ENCODE results near the gene C11orf91. TPM values are rescaled to one million over a fixed set of nuclear protein-coding genes. Genes with fewer than 3 reads are reported as not detected.

C11orf91 gene
- total RNA-seq, 1 experiment from 2014 or later: 1.3 TPM

- Histone ChIP-seq H3K4me1 (ENCODE audit: control insufficient read depth, insufficient read depth, low read length) (peaks cover 58% of the 10 kb centered on the region), H3K36me3 (ENCODE audit: control insufficient read depth, insufficient read depth, low read length) (no peaks in the 10 kb centered on the region), H3K4me3 (ENCODE audit: low read depth in 2 of 2, low read length in 2 of 2) (no peak overlapping the region), H3K27me3 (ENCODE audit: control insufficient read depth, insufficient read depth, low read length) (no peaks in the 10 kb centered on the region), H3K9me3 (ENCODE audit: control insufficient read depth, insufficient read depth, low read depth, low read length) (peaks cover 12% of the 10 kb centered on the region; the same call in 1 of the 2 replicates), H3K27ac (ENCODE audit: low read length) (peak overlapping the region; percentile 94)
- DNase-seq (ENCODE audit: low read depth, low spot score) (no peak), ATAC-seq (no peak)
- in situ Hi-C loops (cut with HindIII; ENCODE audit: low pct_unique_long_range_greater_than_20kb, low sequenced_read_pairs) (no loop called here), intact Hi-C loops (cut with micrococcal nuclease; ENCODE audit: unreplicated experiment) (loop anchor here (10.0 kb wide), 1 partner anchor 134 kb away; no protein-coding TSS in a partner anchor)
- TF ChIP-seq CTCF (IDR thresholded peaks at IDR 0.05): no peak
- no peak for TF ChIP-seq SIN3A (IDR thresholded peaks at IDR 0.05; ENCODE audit: borderline replicate concordance, insufficient read depth, low read depth, low read length)
- TF ChIP-seq POLR2AphosphoS5 (IDR thresholded peaks at IDR 0.05; ENCODE audit: low read depth, low read length): no peak
- TF ChIP-seq REST (IDR thresholded peaks at IDR 0.05; ENCODE audit: insufficient read depth in 1 of 2, low read depth in 2 of 2, low read length in 1 of 2): no peak
- no peak for TF ChIP-seq TCF7L2 (IDR thresholded peaks at IDR 0.05; ENCODE audit: low read depth, low read length)
- ChIA-PET CTCF (interaction anchor here (1.0 to 1.3 kb wide), 2 partner anchors 53 to 524 kb away, joined by 3 to 10 read pairs; no protein-coding TSS in a partner anchor), POLR2A (no interaction called here)
- no TSS peak for BruUV-seq (replicated peaks)
Observed at GRCh38 chr11:33689085-33689484, 11.5 kb downstream of the C11orf91 start.

GRCh38 chr11:33687733-33688479, 12.7 kb downstream of the C11orf91 start:
- ATAC-seq (no peak), DNase-seq (ENCODE audit: low read depth, low spot score) (no peak)
- in situ Hi-C loops (cut with HindIII; ENCODE audit: low pct_unique_long_range_greater_than_20kb, low sequenced_read_pairs): no loop called here
- intact Hi-C loops (cut with micrococcal nuclease; ENCODE audit: unreplicated experiment): loop anchor here (1.0 to 10.0 kb wide), 2 partner anchors 133 to 326 kb away; no protein-coding TSS in a partner anchor
- BruUV-seq (replicated peaks): no TSS peak
- no peaks in the 10 kb centered on the region for H3K36me3 ChIP-seq (ENCODE audit: control insufficient read depth, insufficient read depth, low read length)
- H3K27me3 ChIP-seq (ENCODE audit: control insufficient read depth, insufficient read depth, low read length): no peaks in the 10 kb centered on the region
- ChIA-PET POLR2A (no interaction called here), CTCF (no interaction called here)
- H3K9me3 ChIP-seq (ENCODE audit: control insufficient read depth, insufficient read depth, low read depth, low read length): peaks cover 12% of the 10 kb centered on the region; the same call in 1 of the 2 replicates
- no peak overlapping the region for H3K4me3 ChIP-seq (ENCODE audit: low read depth in 2 of 2, low read length in 2 of 2)
- H3K27ac ChIP-seq (ENCODE audit: low read length): peak overlapping the region; percentile 94
- TF ChIP-seq POLR2AphosphoS5 (IDR thresholded peaks at IDR 0.05; ENCODE audit: low read depth, low read length) (no peak), REST (IDR thresholded peaks at IDR 0.05; ENCODE audit: insufficient read depth in 1 of 2, low read depth in 2 of 2, low read length in 1 of 2) (no peak), CTCF (IDR thresholded peaks at IDR 0.05) (peak; percentile 83)
- H3K4me1 ChIP-seq (ENCODE audit: control insufficient read depth, insufficient read depth, low read length): peaks cover 46% of the 10 kb centered on the region
